Right atrium auricular region (tissue), 2 donors: ENCODE results near the gene BTF3L4. TPM values are rescaled to one million over a fixed set of nuclear protein-coding genes. Genes with fewer than 3 reads are reported as not detected.

Experiments used
- DNase-seq: peaks from one replicate; pipeline ENCODE4 v3.0.0-alpha.2; 2019; ENCODE audit warnings: low spot score
- H3K27ac ChIP-seq, 2 donors: fragments of 200-600 bp; sonication (generic); 1 replicate in 1 of 2; 2 replicates in 1 of 2; pipeline ENCODE4 v1.5.1; 2016 to 2019
- H3K27me3 ChIP-seq, 2 donors: fragments of 200-600 bp; sonication (generic); one replicate each; pipeline versions ENCODE4 v1.5.1 to v1.6.0; 2017 to 2019
- H3K36me3 ChIP-seq: fragments of 200-600 bp; sonication (generic); one replicate; pipeline ENCODE4 v1.5.1; 2016
- H3K4me1 ChIP-seq, 2 donors: fragments of 200-600 bp; sonication (generic); one replicate each; pipeline versions ENCODE4 v1.5.1 to v1.6.0; 2017 to 2019
- H3K4me3 ChIP-seq, 2 donors: fragments of 200-600 bp; sonication (generic); 1 replicate in 1 of 2; 2 replicates in 1 of 2; pipeline ENCODE4 v1.5.1; 2017 to 2019; ENCODE audit warnings: mild to moderate bottlenecking in 1 of 2, moderate library complexity in 1 of 2
- H3K9me3 ChIP-seq, 2 donors: fragments of 200-600 bp; sonication (generic); one replicate each; pipeline ENCODE4 v1.5.1; 2019
- total RNA-seq, 2 donors: library from RNA; depleted of rRNA; stranded (reverse); fragments of >200 nt; gene quantifications; one replicate each; pipeline ENCODE4 v1.1.0, GENCODE V29; 2016
- TF ChIP-seq, protein P1 (sequence below), 2 donors: fragments of 200-600 bp; sonication (generic); IDR thresholded peaks; one replicate each; pipeline ENCODE4 v1.5.1; 2019; ENCODE audit warnings: antibody characterized with exemption in 2 of 2

BTF3L4 gene
- total RNA-seq, 2 donors from 2014 or later: 37.9 to 38.9 TPM

DNA sequence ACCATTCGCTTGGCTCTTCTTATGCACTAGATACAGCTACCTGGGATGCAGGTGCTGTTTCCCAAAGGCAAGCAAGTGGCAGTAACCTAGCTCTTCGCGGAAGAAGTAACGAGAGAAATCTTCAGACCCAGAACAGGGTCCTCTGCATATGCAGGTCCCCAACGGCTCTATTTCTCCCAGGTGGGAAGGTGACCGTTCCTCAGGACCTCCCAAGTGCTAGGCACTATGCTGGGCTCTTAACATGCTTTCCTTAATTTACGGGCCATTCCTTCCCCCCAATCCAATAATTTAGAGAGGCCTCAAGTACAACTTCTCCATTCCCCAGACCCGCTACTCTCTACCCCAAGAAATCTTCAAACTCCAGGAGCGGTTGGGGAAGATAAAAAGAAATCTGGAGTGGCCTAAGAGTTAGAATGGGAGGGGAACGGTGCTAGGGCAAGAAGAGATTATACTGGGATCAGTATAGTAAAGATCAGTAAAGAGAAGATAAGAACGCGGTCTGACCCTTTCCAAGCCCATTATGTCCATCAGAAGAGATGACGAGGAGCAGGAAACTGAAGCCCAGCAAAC, 1.5 kb upstream of the BTF3L4 start:
- H3K27ac ChIP-seq: peak overlapping the region; percentile 87 to 95
- TF ChIP-seq, protein P1, sequence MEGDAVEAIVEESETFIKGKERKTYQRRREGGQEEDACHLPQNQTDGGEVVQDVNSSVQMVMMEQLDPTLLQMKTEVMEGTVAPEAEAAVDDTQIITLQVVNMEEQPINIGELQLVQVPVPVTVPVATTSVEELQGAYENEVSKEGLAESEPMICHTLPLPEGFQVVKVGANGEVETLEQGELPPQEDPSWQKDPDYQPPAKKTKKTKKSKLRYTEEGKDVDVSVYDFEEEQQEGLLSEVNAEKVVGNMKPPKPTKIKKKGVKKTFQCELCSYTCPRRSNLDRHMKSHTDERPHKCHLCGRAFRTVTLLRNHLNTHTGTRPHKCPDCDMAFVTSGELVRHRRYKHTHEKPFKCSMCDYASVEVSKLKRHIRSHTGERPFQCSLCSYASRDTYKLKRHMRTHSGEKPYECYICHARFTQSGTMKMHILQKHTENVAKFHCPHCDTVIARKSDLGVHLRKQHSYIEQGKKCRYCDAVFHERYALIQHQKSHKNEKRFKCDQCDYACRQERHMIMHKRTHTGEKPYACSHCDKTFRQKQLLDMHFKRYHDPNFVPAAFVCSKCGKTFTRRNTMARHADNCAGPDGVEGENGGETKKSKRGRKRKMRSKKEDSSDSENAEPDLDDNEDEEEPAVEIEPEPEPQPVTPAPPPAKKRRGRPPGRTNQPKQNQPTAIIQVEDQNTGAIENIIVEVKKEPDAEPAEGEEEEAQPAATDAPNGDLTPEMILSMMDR (IDR thresholded peaks at IDR 0.05): no peak
- H3K27me3 ChIP-seq: no peaks in the 10 kb centered on the region
- no peaks in the 10 kb centered on the region for H3K9me3 ChIP-seq
- peak overlapping the region; percentile 67 to 83 for H3K4me3 ChIP-seq
- H3K36me3 ChIP-seq: no peaks in the 10 kb centered on the region
- DNase-seq: no peak
- H3K4me1 ChIP-seq: peaks cover 0 to 42% of the 10 kb centered on the region in 2 donors

DNA sequence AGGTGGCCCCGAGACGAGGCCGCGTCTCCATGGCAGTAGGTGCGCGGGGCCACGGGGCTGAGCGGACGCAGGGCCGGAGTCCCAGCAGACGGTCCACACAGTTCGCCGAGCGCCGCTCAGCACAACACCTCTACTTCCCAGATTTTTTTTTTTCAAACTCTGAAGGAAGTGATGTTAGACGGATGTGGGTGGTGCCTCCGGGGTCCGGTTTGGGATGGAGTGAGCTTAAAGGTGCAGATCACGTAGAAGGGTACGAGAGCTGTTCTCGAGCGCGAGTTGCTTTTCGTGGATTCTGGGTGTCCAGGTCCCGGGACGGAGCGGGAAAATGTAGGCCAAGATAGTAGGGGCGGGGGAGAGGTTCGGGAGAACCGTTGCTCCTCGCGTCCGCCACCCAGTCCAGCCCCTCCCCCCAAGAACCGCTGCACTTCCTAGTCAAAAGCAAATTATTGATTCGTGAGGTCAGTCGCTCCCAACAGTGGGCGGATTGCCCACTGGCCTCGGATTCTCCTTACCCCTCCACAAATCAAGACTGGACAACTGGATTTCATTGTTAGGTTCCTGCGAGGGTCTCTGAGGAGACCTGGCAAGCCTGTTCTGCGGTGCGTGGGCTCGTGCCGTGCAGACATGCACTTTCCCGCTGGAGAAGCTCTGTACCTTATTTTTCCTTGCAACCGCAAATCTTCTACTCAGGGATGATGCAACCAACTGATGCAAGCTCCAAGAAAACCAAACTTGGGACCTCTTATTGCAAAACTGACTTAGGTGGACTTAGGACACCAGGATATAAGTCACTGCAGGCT, 829 bp upstream of the BTF3L4 start, which contains the start of gene TXNDC12:
TXNDC12 (minus strand) TSS at position 126 of the 800 bp plus-strand sequence; CDS start at position 31, 95 bp downstream.
- H3K36me3 ChIP-seq: peaks cover 5% of the 10 kb centered on the region
- DNase-seq: peak; percentile 88
- TF ChIP-seq, protein P1 (IDR thresholded peaks at IDR 0.05): no peak
- H3K4me3 ChIP-seq: peak within 1 kb of the TSS; percentile 67 to 83
- no peaks in the 10 kb centered on the region for H3K27me3 ChIP-seq
- H3K27ac ChIP-seq: peak within 1 kb of the TSS; percentile 87 to 95
- H3K4me1 ChIP-seq: peaks cover 0 to 42% of the 10 kb centered on the region in 2 donors
- no peaks in the 10 kb centered on the region for H3K9me3 ChIP-seq

DNA sequence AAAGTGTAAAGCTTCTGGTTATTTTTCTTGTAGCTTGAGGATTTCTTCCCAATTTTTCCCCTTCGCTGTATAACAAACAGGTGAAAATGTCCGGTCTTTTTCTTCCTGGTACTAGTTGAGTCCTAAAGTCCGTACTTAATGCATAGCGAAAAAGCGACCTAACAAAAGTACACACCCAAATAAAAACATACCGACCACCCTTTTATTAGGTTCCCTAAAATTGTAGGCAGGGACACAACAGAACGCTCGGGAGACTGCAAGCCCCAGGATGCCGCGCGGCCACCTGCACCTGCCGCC, 281 bp upstream of the BTF3L4 start:
- H3K36me3 ChIP-seq: peaks cover 10% of the 10 kb centered on the region
- H3K9me3 ChIP-seq: no peaks in the 10 kb centered on the region
- H3K27ac ChIP-seq: peak overlapping the region; percentile 87 to 95
- no peak for DNase-seq
- TF ChIP-seq, protein P1 (IDR thresholded peaks at IDR 0.05): no peak
- H3K4me1 ChIP-seq: peaks cover 0 to 42% of the 10 kb centered on the region in 2 donors
- H3K27me3 ChIP-seq: no peaks in the 10 kb centered on the region
- H3K4me3 ChIP-seq: peak overlapping the region; percentile 67 to 83

DNA sequence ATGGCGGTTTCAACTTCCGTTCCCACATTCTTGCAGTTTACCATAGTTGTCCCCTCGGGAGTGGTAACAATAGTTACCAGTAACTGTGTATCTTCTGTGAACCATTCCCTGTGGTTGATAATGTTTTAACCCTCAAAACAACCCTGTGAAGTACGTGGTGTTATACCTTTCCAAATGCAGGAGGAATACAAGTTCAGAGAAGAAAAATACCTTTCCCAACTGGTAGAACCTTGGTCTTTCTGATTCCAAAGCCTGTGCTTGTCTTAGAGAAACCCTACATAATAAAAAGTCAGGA, 789 bp downstream of the BTF3L4 start:
- TF ChIP-seq, protein P1 (IDR thresholded peaks at IDR 0.05): no peak
- DNase-seq: no peak
- H3K27ac ChIP-seq: peak overlapping the region; percentile 87 to 95
- no peaks in the 10 kb centered on the region for H3K27me3 ChIP-seq
- H3K9me3 ChIP-seq: no peaks in the 10 kb centered on the region
- peaks cover 16% of the 10 kb centered on the region for H3K36me3 ChIP-seq
- peak overlapping the region; percentile 67 to 83 for H3K4me3 ChIP-seq
- H3K4me1 ChIP-seq: peaks cover 0 to 42% of the 10 kb centered on the region in 2 donors

DNA sequence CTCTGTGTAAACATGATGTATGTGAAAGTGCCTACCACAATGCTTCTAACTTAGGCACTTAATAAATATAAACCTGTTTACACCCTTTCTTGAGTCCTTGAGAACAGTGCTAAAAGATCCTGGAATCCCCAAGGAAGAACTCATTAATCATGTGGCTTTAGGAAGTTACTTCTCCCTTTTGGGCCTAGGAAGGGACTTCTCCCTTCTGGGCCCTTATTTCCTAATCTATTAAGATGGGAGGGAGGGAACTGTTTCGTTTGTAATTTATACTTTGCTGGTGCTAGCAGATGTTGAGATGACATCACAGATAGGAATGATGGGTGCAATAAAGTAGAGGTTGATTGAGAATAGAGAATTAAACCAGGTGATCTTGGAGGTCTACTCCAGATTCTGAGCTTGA, 1.2 kb downstream of the BTF3L4 start:
- no peaks in the 10 kb centered on the region for H3K9me3 ChIP-seq
- peak overlapping the region; percentile 87 to 95 for H3K27ac ChIP-seq
- H3K36me3 ChIP-seq: peaks cover 17% of the 10 kb centered on the region
- peaks cover 0 to 42% of the 10 kb centered on the region in 2 donors for H3K4me1 ChIP-seq
- TF ChIP-seq, protein P1 (IDR thresholded peaks at IDR 0.05): no peak
- DNase-seq: no peak
- peak overlapping the region; percentile 67 to 83 for H3K4me3 ChIP-seq
- no peaks in the 10 kb centered on the region for H3K27me3 ChIP-seq
